HFFc6 (cell line): ENCODE data around the gene GSTK1. TPM values are rescaled to one million over a fixed set of nuclear protein-coding genes. Genes with fewer than 3 reads are reported as not detected.
A peak's percentile ranks its signal among the peaks of the same experiment; 100 is the strongest.
"Not testable (repeated sequence)": the region's sequence is repeated elsewhere in the genome, so short reads cannot be mapped to it uniquely, and the experiment has no call there.

ENCODE experiments used
- DNase-seq: peaks from one replicate; pipeline ENCODE4 v3.0.0-alpha.2; 2018
- H3K27ac Mint-ChIP-seq: 2 replicates; pipeline ENCODE4 v1.8.0; 2020; ENCODE audit warnings: mild to moderate bottlenecking, mixed read lengths
- H3K27me3 Mint-ChIP-seq: 2 replicates; pipeline ENCODE4 v1.8.0; 2021; ENCODE audit warnings: mild to moderate bottlenecking, moderate library complexity, mixed read lengths; ENCODE audit not compliant: insufficient read depth
- H3K36me3 Mint-ChIP-seq: 2 replicates; pipeline ENCODE4 v1.8.0; 2021; ENCODE audit warnings: low read depth, mixed read lengths
- H3K4me1 Mint-ChIP-seq: 2 replicates; pipeline ENCODE4 v1.8.0; 2020; ENCODE audit warnings: low read depth, mixed read lengths
- H3K4me3 Mint-ChIP-seq: 2 replicates; pipeline ENCODE4 v1.8.0; 2020; ENCODE audit warnings: mild to moderate bottlenecking, moderate library complexity, mixed read lengths
- H3K9me3 Mint-ChIP-seq: 2 replicates; pipeline ENCODE4 v1.8.0; 2020; ENCODE audit warnings: mild to moderate bottlenecking, mixed read lengths
- long read RNA-seq: library from polyadenylated mRNA; unstranded; transcript quantifications from one replicate; pipeline ENCODE4 v2.0.0, GENCODE V29; 2019
- total RNA-seq, 6 experiments: library from RNA; stranded (reverse); fragmentation: NEBNext Ultra II Directional; extraction: Animal tissue kit (Norgen Biotek cat#: 25700); gene quantifications; 2 replicates in 1 of 6; 3 replicates in 5 of 6; pipeline ENCODE4 v1.2.3, GENCODE V29; 2021
- TF ChIP-seq, protein P1 (sequence below): fragments of 200-600 bp; sonication (generic); IDR thresholded peaks from 2 replicates; pipeline ENCODE4 v1.5.0; 2021; ENCODE audit warnings: antibody characterized with exemption, mild to moderate bottlenecking

The GSTK1 gene
- 100 to 1,000 TPM in 2 of 6 experiments, 10 to 100 TPM in 4; 85.6 to 102 (median 89.4) TPM for total RNA-seq
- long read RNA-seq, transcript GSTK1-201 (8 exons, 1,044 nt): major isoform, 121 of 138 reads
- long read RNA-seq, partial matches to known transcripts: 6 of 138 reads
- long read RNA-seq, other reads (novel, unspliced or antisense): 6 of 138 reads

DNA sequence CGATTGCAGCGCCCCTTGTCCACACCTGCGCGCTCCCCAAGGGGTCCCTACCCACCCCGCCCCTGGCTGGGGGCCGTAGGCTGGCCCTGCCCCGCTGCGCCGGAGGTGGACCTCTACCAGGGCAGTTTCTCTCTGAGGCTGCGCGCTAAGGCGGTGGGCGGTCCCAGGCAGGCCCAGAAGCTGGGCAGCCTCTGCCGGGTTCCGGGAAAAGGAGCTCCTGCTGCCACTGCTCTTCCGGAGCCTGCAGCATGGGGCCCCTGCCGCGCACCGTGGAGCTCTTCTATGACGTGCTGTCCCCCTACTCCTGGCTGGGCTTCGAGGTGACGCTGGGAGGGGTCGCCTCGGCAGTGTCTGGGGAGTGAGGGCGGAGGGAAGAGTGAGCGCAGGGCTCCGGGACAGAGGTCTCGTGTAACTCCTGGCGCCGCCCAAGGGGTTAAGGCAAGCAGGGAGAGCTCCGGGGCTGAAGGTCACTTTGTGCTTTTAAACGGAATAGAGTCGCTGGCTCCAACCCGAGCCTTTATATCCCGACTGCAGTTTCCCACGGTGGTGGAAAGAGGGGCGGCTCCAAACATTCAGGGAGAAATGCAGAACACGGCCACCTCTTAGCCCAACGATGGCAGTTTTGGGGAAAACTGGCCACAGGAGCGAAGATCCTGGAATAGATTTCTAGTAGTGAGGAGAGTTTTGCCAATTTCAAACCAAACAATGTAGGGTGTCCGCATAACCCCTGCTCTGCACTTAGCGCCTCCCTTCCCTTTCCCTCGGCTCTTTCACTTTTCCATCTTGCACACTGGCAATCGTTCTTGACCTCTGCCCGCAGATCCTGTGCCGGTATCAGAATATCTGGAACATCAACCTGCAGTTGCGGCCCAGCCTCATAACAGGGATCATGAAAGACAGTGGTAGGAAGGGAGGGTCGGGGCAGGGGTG is at the start of gene GSTK1:
Gene GSTK1 (plus strand): TSS at position 176 of the 930 bp plus-strand sequence. CDS start 73 bp downstream, at position 249.
- Mint-ChIP-seq H3K27ac (peak within 1 kb of the TSS; percentile 78), H3K4me3 (peak within 1 kb of the TSS; percentile 98), H3K27me3 (no peaks in the 10 kb centered on the region), H3K4me1 (peaks cover 27% of the 10 kb centered on the region), H3K36me3 (peaks cover 11% of the 10 kb centered on the region; the same call in 1 of the 2 replicates), H3K9me3 (no peaks in the 10 kb centered on the region)
- TF ChIP-seq, protein P1, sequence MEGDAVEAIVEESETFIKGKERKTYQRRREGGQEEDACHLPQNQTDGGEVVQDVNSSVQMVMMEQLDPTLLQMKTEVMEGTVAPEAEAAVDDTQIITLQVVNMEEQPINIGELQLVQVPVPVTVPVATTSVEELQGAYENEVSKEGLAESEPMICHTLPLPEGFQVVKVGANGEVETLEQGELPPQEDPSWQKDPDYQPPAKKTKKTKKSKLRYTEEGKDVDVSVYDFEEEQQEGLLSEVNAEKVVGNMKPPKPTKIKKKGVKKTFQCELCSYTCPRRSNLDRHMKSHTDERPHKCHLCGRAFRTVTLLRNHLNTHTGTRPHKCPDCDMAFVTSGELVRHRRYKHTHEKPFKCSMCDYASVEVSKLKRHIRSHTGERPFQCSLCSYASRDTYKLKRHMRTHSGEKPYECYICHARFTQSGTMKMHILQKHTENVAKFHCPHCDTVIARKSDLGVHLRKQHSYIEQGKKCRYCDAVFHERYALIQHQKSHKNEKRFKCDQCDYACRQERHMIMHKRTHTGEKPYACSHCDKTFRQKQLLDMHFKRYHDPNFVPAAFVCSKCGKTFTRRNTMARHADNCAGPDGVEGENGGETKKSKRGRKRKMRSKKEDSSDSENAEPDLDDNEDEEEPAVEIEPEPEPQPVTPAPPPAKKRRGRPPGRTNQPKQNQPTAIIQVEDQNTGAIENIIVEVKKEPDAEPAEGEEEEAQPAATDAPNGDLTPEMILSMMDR: no peak
- DNase-seq: peak; percentile 52

DNA sequence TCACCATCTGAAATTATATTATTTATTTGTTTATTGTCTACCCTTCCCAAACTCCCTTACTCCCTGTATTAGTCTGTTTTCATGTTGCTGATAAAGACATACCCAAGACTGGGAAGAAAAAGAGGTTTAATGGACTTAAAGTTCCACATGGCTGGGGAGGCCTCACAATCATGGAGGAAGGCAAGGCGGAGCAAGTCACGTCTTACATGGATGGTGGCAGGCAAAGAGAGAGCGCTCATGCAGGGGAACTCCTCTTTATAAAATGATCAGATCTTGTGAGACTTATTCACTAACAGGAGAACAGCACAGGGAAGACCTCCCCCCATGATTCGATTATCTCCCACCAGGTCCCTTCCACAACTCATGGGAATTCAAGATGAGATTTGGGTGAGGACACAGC is 49.8 kb upstream of the GSTK1 start:
- H3K36me3 Mint-ChIP-seq, H3K27ac Mint-ChIP-seq, H3K4me1 Mint-ChIP-seq, H3K4me3 Mint-ChIP-seq, H3K9me3 Mint-ChIP-seq, DNase-seq: not testable (repeated sequence)
- peaks cover 12% of the 10 kb centered on the region for H3K27me3 Mint-ChIP-seq

DNA sequence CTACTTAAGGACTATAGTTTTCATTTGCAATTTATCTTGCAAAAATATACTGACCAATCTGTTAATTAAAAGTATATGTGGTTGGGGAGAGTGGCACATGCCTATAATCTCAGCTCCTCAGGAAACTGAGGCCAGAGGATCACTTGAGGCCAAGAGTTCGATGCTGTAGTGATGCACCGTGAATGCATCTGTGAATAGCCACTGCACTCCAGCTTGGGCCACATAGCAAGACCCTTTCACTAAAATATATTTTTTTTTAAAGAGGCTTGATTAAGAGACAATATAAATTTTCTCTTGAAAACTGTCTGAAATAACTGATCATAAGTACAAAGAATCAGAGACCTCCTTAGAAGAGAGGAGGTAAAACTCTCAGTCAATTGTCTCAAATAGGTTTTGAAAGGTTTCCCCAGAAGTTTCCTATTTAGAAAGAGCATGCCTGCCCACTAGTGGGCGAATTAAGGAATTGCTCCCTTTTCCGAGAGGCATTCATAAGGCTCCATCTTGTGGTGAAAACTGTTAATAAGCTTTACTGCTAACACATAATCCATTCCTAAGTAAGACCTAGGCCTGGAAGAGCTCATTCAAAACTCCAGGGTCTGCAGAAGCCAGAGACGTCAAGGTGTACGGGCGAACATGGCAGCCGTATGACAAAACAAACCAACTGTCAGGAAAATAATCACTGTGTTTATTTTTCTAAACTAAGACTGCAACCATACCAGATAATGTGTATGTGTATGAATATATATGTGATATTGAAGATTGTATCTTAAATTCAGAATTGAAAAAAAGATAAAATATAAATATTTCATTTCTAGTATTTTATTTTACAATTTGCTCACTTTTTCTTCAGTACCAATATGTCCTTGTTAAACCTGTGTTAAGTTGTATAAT is 48.2 kb upstream of the GSTK1 start:
- TF ChIP-seq, protein P1: peak; percentile 100
- Mint-ChIP-seq H3K27ac (no peak overlapping the region), H3K36me3 (no peaks in the 10 kb centered on the region), H3K4me3 (no peak overlapping the region), H3K9me3 (no peaks in the 10 kb centered on the region), H3K4me1 (peaks cover 7% of the 10 kb centered on the region), H3K27me3 (peaks cover 12% of the 10 kb centered on the region)
- DNase-seq: peak; percentile 74

DNA sequence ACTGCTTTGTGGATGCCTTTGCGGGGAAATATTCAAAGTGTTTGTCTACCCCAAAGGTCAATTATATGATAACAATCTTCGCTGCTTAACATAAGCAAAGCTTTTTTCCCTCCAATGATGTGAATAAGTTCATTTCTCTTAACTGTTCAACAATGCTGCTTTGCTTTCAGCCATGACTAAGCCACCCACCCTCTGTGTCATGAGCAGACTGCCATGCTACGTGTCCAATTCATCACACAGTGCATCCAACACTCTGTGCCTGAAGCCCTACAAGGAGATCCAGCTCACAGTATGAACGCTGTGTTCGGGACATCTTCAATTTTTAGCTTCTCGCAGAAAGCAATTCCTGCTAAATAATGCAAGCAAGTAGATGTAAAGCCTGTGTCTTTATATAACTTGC is 47.1 kb upstream of the GSTK1 start:
- H3K4me3 Mint-ChIP-seq: no peak overlapping the region
- TF ChIP-seq, protein P1: no peak
- peaks cover 7% of the 10 kb centered on the region for H3K4me1 Mint-ChIP-seq
- DNase-seq: peak; percentile 16
- no peaks in the 10 kb centered on the region for H3K36me3 Mint-ChIP-seq
- no peaks in the 10 kb centered on the region for H3K9me3 Mint-ChIP-seq
- no peak overlapping the region for H3K27ac Mint-ChIP-seq
- H3K27me3 Mint-ChIP-seq: peaks cover 12% of the 10 kb centered on the region

DNA sequence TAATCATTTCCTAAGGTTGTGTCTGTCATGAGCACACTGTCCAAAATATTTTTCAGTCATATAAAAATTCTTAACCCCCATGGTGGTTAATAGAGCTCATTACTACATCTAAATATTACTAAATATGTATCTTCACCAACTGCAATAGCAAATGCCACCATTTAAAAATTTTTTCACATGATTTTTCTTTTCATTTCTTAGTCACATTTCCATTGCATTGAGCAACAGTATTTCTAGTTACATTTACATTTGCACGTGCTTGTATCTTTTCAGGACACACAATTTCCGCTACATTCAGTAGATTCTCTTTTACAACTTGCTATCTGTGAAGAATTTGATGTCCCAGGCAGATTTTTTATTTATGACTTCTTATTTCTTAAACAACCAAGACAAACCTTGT is 46.6 kb upstream of the GSTK1 start:
- Mint-ChIP-seq H3K27me3 (peaks cover 15% of the 10 kb centered on the region), H3K9me3 (no peaks in the 10 kb centered on the region), H3K4me1 (peaks cover 7% of the 10 kb centered on the region), H3K27ac (no peak overlapping the region), H3K4me3 (no peak overlapping the region), H3K36me3 (no peaks in the 10 kb centered on the region)
- DNase-seq: no peak
- TF ChIP-seq, protein P1: no peak
